Heart left ventricle (tissue), 13 donors: ENCODE data around the gene PSMD3.

Experiments used
- CTCF ChIP-seq, 12 donors: fragments of 200-600 bp; sonication (generic) in 4 of 12; IDR thresholded peaks; one replicate each; pipeline versions ENCODE4 v1.5.0 to v1.8.0; 2018 to 2022; ENCODE audit warnings: antibody characterized with exemption in 12 of 12, mild to moderate bottlenecking in 5 of 12
- POLR2A ChIP-seq, 2 donors: fragments of 450-650 bp; IDR thresholded peaks; one replicate each; pipeline ENCODE4 v1.6.1; 2017; ENCODE audit warnings: antibody characterized with exemption in 2 of 2, mild to moderate bottlenecking in 2 of 2, moderate library complexity in 2 of 2
- donor health status: ischemic (EF 13 %, LVEDD 7.1; RV severe dilation, severe dysfunction).
- donor health status: DM: no; HTN: yes; CAD: no.
- donor health status: DM: no; HTN: no; CAD: no.
- donor health status: ischemic (EF 25% LVEDD 6.9; RV normal size, moderate dysfunction).
- donor health status: ischemic (EF 25% LVEDD 5.7; RV mildly dilated, moderate dysfunction).
- donor health status: ischemic (EF 35%, LVEDD 5.7; RV mildly dilated, moderate dysfunction).
- donor health status: nonischemic (EF 11% LVEDD 7.7; RV severe dilation, severe dysfunction).
- donor health status: DM: yes; HTN: yes; CAD: no.
- donor health status: PGD.
- donor health status: ischemic (EF 29% LVEDD 5.4; RV normal size, mild dysfunction).
- donor health status: nonischemic (EF 23%, LVEDD 6.1; RV moderate dilation, normal function).

GRCh38 chr17:40022961-40023541 lies 42.4 kb downstream of the PSMD3 start:
- TF ChIP-seq CTCF (IDR thresholded peaks at IDR 0.05) (no peak), POLR2A (IDR thresholded peaks at IDR 0.05) (no peak)
